ENCODE measurements around the gene SMCO1. TPM values are rescaled to one million over a fixed set of nuclear protein-coding genes. Genes with fewer than 3 reads are reported as not detected.
A peak's percentile ranks its signal among the peaks of the same experiment; 100 is the strongest.
"Not testable (repeated sequence)": the region's sequence is repeated elsewhere in the genome, so short reads cannot be mapped to it uniquely, and the experiment has no call there.

SMCO1 gene
- total RNA-seq, 2 donors from 2014 or later = not detected

DNA sequence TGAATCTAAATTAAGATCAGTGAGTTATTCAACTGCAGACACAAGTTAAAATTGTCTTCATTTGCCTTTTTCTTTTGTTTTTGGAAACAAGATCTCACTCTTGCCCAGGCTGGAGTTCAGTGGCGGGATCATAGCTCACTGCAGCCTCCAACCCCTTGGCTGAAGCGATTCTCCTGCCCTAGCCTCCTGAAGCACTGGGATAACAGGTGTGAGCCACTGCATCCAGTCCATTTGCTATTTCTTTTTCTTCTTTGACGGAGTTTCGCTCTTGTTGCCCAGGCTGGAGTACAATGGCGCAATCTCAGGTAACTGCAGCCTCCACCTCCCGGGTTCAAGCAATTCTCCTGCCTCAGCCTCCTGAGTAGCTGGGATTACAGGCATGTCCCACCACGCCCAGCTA lies 21.9 kb downstream of the SMCO1 start:
- Mint-ChIP-seq H3K27me3 (no peaks in the 10 kb centered on the region), H3K4me3 (no peak overlapping the region), H3K36me3 (ENCODE audit: low read depth) (peaks cover 35% of the 10 kb centered on the region), H3K4me1 (peaks cover 11% of the 10 kb centered on the region), H3K27ac (peak overlapping the region; percentile 44), H3K9me3 (no peaks in the 10 kb centered on the region)
- ATAC-seq (replicated peaks) = no peak

DNA sequence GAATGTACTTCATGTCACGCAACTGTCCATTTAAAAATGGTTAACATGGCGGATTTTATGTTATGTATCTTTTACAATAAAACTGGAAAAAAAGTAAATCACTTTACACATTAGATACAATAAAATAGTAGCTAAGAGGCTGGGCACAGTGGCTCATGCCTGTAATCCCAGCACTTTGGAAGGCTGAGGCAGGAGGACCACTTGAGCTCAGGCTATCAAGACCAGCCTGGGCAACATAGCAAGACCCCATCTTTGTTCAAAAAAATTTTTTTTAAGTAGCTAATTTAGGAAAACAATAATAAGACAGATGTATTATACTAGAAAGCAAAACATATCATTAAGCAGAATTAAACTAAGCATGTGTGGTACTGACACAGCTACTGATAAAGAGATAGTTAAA lies 23.1 kb downstream of the SMCO1 start:
- H3K4me1 Mint-ChIP-seq = peaks cover 9% of the 10 kb centered on the region
- no peak overlapping the region for H3K4me3 Mint-ChIP-seq
- H3K9me3 Mint-ChIP-seq = no peaks in the 10 kb centered on the region
- H3K36me3 Mint-ChIP-seq (ENCODE audit: low read depth) = peaks cover 42% of the 10 kb centered on the region
- ATAC-seq (replicated peaks) = no peak
- no peak overlapping the region for H3K27ac Mint-ChIP-seq
- H3K27me3 Mint-ChIP-seq = no peaks in the 10 kb centered on the region

DNA sequence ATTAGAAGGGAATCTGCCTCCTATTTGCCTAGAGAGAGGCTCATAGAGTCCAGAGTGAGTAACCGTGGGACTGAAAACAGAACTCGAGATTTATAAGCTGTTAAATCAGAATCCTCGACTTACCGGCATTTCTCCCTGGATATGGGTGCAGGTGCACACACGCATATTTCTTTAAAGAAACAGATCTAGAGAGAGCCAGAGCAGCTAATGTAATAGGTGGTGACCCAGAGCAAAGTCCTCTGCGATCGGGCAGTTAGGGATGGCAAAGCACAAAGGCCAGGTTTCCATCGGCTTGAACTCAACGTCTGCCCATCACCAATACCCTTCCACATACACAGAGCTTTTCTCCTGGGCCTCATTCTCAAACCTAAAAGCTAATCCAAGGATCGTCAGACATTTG lies 25.4 kb downstream of the SMCO1 start:
- H3K4me1 Mint-ChIP-seq = peaks cover 9% of the 10 kb centered on the region
- no peak overlapping the region for H3K4me3 Mint-ChIP-seq
- H3K36me3 Mint-ChIP-seq (ENCODE audit: low read depth) = peaks cover 40% of the 10 kb centered on the region
- H3K9me3 Mint-ChIP-seq = no peaks in the 10 kb centered on the region
- no peaks in the 10 kb centered on the region for H3K27me3 Mint-ChIP-seq
- peak overlapping the region; percentile 48 for H3K27ac Mint-ChIP-seq
- ATAC-seq (replicated peaks) = no peak

DNA sequence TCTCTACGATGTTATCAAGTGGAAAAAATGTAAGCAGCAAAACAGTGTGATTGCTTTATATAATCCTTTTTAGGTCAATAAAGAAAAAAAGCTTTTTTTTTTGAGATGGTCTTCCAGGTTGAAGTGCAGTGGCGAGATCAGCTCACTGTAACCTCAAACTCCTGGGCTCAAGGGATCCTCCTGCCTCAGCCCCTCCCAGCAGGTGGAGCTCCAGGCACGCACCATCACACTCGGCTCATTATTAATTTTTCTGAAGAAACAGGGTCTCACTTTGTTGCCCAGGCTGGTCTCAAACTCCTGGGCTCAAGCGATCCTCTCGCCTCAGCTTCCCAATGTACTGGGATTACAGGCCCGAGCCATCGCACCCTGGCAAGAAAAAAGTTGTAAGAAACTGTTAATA lies 28.9 kb downstream of the SMCO1 start:
- Mint-ChIP-seq H3K36me3 (ENCODE audit: low read depth) (peaks cover 73% of the 10 kb centered on the region), H3K4me3 (no peak overlapping the region), H3K4me1 (peaks cover 4% of the 10 kb centered on the region), H3K9me3 (no peaks in the 10 kb centered on the region), H3K27me3 (no peaks in the 10 kb centered on the region), H3K27ac (no peak overlapping the region)
- no peak for ATAC-seq (replicated peaks)

DNA sequence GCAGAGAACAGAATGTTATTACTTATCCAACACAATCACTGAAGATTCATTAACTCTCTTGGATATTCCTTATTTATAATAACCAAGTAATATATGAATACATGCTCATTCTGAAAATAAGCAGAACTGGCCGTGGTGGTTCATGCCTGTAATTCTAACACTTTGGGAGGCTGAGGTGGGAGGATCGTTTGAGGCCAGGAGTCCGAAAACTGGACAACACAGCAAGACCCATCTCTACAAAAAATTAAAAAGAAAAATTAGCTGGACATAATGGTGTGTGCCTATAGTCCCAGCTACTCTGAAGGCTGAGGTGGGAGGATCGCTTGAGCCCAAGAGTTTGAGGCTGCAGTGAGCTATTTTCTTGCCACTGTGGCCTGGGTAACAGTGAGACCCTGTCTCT lies 37.5 kb downstream of the SMCO1 start:
- no peak for ATAC-seq (replicated peaks)
- Mint-ChIP-seq H3K4me3 (no peak overlapping the region), H3K27ac (no peak overlapping the region), H3K36me3 (ENCODE audit: low read depth) (peaks cover 100% of the 10 kb centered on the region), H3K4me1 (no peaks in the 10 kb centered on the region), H3K27me3 (no peaks in the 10 kb centered on the region), H3K9me3 (no peaks in the 10 kb centered on the region)

DNA sequence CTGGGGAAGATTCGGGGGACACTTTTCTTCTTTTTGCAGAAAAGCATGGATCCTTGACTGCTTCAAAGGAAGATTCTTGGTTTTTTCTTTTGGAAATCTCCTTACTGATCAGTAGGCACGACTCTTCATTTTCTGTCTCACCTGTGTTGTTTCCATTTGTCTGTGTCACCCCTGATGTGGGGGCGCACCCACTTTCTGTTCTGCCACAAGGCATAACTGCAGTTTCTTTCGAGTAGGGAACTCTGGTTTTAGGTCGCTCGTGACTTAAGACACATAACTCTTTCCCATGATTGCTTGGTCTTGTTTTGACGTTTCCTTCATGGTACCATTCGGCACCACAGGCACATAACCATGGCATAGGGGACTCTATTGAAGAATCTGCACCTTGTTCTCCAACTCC lies 42.9 kb downstream of the SMCO1 start:
- Mint-ChIP-seq H3K27ac (peak overlapping the region; percentile 17), H3K9me3 (no peaks in the 10 kb centered on the region), H3K27me3 (no peaks in the 10 kb centered on the region), H3K4me3 (peak overlapping the region; percentile 42), H3K4me1 (peaks cover 12% of the 10 kb centered on the region), H3K36me3 (ENCODE audit: low read depth) (peaks cover 100% of the 10 kb centered on the region)
- peak; percentile 84 for ATAC-seq (replicated peaks)

DNA sequence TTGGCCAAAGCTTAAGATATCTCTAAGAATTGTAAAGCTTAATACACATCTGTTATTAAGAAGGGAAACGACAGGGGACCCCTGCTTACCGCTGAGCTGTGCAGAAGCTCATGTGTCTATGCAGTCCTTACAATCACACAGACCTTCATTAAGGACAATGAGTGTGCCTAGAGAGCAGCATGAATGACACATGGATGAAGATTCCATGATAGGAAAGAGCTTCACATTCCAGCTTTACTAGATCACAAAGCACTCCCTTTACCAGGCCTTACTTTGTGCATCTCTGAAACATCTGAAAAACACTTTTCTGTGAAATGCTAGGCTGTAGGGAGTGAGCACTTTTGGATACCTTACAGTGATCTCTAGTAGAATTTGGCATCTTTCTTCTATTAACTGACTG lies 43.6 kb downstream of the SMCO1 start:
- Mint-ChIP-seq H3K27ac (no peak overlapping the region), H3K36me3 (ENCODE audit: low read depth) (peaks cover 94% of the 10 kb centered on the region), H3K4me3 (peak overlapping the region; percentile 42), H3K27me3 (no peaks in the 10 kb centered on the region), H3K4me1 (peaks cover 12% of the 10 kb centered on the region), H3K9me3 (no peaks in the 10 kb centered on the region)
- ATAC-seq (replicated peaks) = no peak

DNA sequence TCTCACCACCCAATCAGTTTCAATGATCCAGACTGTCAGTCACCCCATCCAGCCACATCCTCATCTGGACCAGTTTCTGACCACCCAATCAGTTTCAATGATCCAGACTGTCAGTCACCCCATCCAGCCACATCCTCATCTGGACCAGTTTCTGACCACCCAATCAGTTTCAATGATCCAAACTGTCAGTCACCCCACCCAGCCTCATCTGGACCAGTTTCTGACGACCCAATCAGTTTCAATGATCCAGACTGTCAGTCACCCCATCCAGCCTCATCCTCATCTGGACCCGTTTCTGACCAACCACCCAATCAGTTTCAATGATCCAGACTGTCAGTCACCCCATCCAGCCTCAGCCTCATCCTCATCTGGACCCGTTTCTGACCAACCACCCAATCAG lies 45.0 kb downstream of the SMCO1 start:
- ATAC-seq (replicated peaks); H3K9me3 Mint-ChIP-seq; H3K4me3 Mint-ChIP-seq; H3K27ac Mint-ChIP-seq; H3K27me3 Mint-ChIP-seq: not testable (repeated sequence)
- Mint-ChIP-seq H3K36me3 (ENCODE audit: low read depth) (peaks cover 81% of the 10 kb centered on the region), H3K4me1 (peaks cover 12% of the 10 kb centered on the region)

DNA sequence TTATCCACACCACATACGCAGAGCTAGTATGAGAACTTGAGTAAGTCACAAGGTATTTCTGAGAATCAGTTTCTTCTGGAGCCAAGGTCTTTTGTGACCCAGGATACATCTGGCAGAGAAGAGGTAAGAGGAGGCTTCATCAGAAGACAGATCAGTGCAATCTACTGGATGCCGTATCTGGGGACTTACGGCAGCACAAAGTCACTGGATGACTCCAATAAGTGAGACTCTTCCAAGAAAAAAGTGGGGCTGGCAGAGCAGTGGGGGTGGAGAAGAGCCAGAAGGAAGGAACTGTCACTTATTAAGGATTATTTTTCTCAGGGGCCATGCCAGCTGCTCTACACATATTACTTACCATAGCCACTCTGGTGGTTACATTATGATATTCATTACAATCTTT lies 51.3 kb downstream of the SMCO1 start:
- Mint-ChIP-seq H3K27me3 (no peaks in the 10 kb centered on the region), H3K4me3 (no peak overlapping the region), H3K4me1 (peaks cover 25% of the 10 kb centered on the region), H3K36me3 (ENCODE audit: low read depth) (peaks cover 22% of the 10 kb centered on the region), H3K9me3 (peaks cover 8% of the 10 kb centered on the region), H3K27ac (no peak overlapping the region)
- no peak for ATAC-seq (replicated peaks)

DNA sequence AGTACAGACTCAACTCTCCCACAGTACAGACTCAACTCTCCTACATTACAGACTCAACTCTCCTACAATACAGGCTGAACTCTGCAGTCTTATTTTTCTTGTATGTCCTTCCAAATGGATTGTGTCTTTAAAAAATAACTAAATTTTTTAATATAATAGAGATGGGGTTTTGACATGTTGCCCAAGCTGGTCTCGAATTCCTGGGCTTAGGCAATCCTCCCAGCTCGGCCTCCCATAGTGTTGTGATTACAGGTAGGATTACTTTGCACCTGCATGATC lies 51.7 kb downstream of the SMCO1 start:
- H3K27me3 Mint-ChIP-seq = no peaks in the 10 kb centered on the region
- no peak for ATAC-seq (replicated peaks)

DNA sequence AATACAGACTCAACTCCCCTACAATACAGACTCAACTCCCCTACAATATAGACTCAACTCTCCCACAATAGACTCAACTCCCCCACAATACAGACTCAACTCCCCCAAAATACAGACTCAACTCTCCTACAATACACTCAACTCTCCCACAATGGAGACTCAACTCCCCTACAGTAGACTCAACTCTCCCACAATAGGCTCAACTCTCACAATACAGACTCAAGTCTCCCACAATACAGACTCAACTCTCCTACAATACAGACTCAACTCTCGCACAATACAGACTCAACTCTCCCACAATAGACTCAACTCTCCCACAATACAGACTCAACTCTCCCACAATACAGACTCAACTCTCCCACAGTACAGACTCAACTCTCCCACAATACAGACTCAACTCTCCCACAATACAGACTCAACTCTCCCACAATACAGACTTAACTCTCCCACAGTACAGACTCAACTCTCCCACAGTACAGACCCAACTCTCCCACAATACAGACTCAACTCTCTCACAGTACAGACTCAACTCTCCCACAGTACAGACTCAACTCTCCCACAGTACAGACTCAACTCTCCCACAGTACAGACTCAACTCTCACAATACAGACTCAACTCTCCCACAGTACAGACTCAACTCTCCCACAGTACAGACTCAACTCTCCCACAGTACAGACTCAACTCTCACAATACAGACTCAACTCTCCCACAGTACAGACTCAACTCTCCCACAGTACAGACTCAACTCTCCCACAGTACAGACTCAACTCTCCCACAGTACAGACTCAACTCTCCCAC lies 52.3 kb downstream of the SMCO1 start:
- ATAC-seq (replicated peaks) = peak; percentile 48
- not testable (repeated sequence) for H3K4me3 Mint-ChIP-seq, H3K27me3 Mint-ChIP-seq, H3K9me3 Mint-ChIP-seq
- peaks cover 25% of the 10 kb centered on the region for H3K4me1 Mint-ChIP-seq
- peak overlapping the region; percentile 13 for H3K27ac Mint-ChIP-seq
- peaks cover 13% of the 10 kb centered on the region for H3K36me3 Mint-ChIP-seq (ENCODE audit: low read depth)

More for the DNA sequence above, 51.7 kb downstream of the SMCO1 start:
- Mint-ChIP-seq H3K27ac (no peak overlapping the region), H3K36me3 (ENCODE audit: low read depth) (peaks cover 18% of the 10 kb centered on the region), H3K4me3 (no peak overlapping the region), H3K4me1 (peaks cover 25% of the 10 kb centered on the region), H3K9me3 (peaks cover 8% of the 10 kb centered on the region)

DNA sequence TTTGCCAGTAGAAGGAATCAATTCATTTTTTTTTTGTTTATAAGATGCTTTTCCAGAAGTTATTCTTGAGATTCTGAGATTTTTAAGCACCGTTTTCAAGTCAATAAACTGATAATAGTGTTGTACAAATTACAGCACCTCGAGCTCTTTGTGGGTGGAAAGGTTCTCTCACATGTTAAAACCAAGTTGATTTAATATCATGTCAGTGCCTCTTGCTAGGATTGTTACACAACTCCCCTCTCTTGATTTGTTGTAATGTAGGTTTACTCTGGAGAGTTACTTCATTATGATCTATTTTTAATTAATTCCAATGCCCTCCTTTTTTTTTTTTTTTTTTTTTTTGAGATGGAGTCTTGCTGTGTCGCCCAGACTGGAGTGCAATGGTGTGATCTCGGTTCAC lies 57.1 kb downstream of the SMCO1 start:
- no peaks in the 10 kb centered on the region for H3K27me3 Mint-ChIP-seq
- H3K4me1 Mint-ChIP-seq = peaks cover 21% of the 10 kb centered on the region
- no peak overlapping the region for H3K27ac Mint-ChIP-seq
- H3K36me3 Mint-ChIP-seq (ENCODE audit: low read depth) = peaks cover 5% of the 10 kb centered on the region
- H3K9me3 Mint-ChIP-seq = peaks cover 8% of the 10 kb centered on the region
- ATAC-seq (replicated peaks) = no peak
- no peak overlapping the region for H3K4me3 Mint-ChIP-seq

DNA sequence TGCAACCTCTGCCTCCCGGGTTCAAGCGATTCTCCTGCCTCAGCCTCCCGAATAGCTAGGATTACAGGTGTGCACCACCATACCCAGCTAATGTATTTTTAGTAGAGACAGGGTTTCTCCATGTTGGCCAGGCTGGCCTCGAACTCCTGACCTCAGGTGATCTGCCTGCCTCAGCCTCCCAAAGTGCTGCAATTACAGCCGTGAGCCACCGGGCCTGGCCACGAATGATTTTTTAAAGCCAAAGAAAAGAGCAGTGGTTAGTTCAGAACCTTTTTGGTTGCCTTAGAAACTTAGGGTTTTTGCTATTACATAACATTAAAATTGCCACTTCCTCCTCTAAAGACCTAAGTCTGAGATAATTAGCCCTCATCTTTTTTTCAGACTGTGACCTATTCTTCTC lies 57.7 kb downstream of the SMCO1 start:
- not testable (repeated sequence) for H3K27ac Mint-ChIP-seq; H3K27me3 Mint-ChIP-seq; H3K36me3 Mint-ChIP-seq (ENCODE audit: low read depth); H3K9me3 Mint-ChIP-seq; H3K4me3 Mint-ChIP-seq; ATAC-seq (replicated peaks)
- H3K4me1 Mint-ChIP-seq = peaks cover 17% of the 10 kb centered on the region

All from activated T-helper 17 cell treated with anti-CD3 and anti-CD28 coated beads, Interleukin-2, amount 50 U/mL, for 72 hours (primary cell).